Heart left ventricle (tissue), 16 donors: ENCODE data around the gene B3GAT1. TPM values are rescaled to one million over a fixed set of nuclear protein-coding genes. Genes with fewer than 3 reads are reported as not detected.

Experiments used
- ATAC-seq, 4 donors: fragments of 200-7000 bp; cut with Tn5 transposase; one replicate each; pipeline ENCODE4 v1.9.1; 2020 to 2022; ENCODE audit warnings: moderate library complexity in 4 of 4, mild to moderate bottlenecking in 3 of 4, moderate number of reproducible peaks in 1 of 4
- DNase-seq, 5 donors: peaks; one replicate each; pipeline ENCODE4 v3.0.0-alpha.2; 2020
- H3K27ac ChIP-seq, 12 donors: fragments of 200-600 bp; sonication (generic) in 4 of 12; one replicate each; pipeline versions ENCODE4 v1.5.0 to v1.8.0; 2016 to 2022; ENCODE audit warnings: mild to moderate bottlenecking in 2 of 12
- H3K27me3 ChIP-seq, 9 donors: fragments of 200-600 bp; sonication (generic) in 2 of 9; one replicate each; pipeline versions ENCODE4 v1.5.1 to v1.8.0; 2016 to 2022; ENCODE audit warnings: mild to moderate bottlenecking in 3 of 9
- H3K36me3 ChIP-seq, 9 donors: fragments of 200-600 bp; sonication (generic) in 2 of 9; one replicate each; pipeline versions ENCODE4 v1.5.0 to v1.8.0; 2018 to 2022; ENCODE audit warnings: mild to moderate bottlenecking in 2 of 9
- H3K4me1 ChIP-seq, 12 donors: fragments of 200-600 bp; sonication (generic) in 4 of 12; one replicate each; pipeline versions ENCODE4 v1.5.0 to v1.8.0; 2016 to 2022; ENCODE audit warnings: mild to moderate bottlenecking in 3 of 12
- H3K4me3 ChIP-seq, 12 donors: fragments of 200-600 bp; sonication (generic) in 4 of 12; one replicate each; pipeline versions ENCODE4 v1.5.0 to v1.8.0; 2017 to 2022; ENCODE audit warnings: mild to moderate bottlenecking in 9 of 12, moderate library complexity in 4 of 12
- H3K9me3 ChIP-seq, 12 donors: fragments of 200-600 bp; sonication (generic) in 4 of 12; one replicate each; pipeline versions ENCODE4 v1.5.0 to v1.8.0; 2016 to 2022; ENCODE audit warnings: mild to moderate bottlenecking in 1 of 12
- CTCF ChIP-seq, 12 donors: fragments of 200-600 bp; sonication (generic) in 4 of 12; IDR thresholded peaks; one replicate each; pipeline versions ENCODE4 v1.5.0 to v1.8.0; 2018 to 2022; ENCODE audit warnings: antibody characterized with exemption in 12 of 12, mild to moderate bottlenecking in 5 of 12
- POLR2A ChIP-seq, 2 donors: fragments of 450-650 bp; IDR thresholded peaks; one replicate each; pipeline ENCODE4 v1.6.1; 2017; ENCODE audit warnings: antibody characterized with exemption in 2 of 2, mild to moderate bottlenecking in 2 of 2, moderate library complexity in 2 of 2
- WGBS, 4 donors: extraction: QIAGEN DNeasy Blood & Tissue Kit in 2 of 4; methylation state at CpG; one replicate each; pipeline versions ENCODE4 v1.1.5 to v1.1.7; 2013 to 2018; 5-methylcytosine and 5-hydroxymethylcytosine counted together
- intact Hi-C, 10 donors: fragments of 100-400 bp; cut with DNase I; formaldehyde crosslinking; loops; one replicate each; pipeline versions ENCODE4 v1.11.1 to v1.14.2; 2022
- polyA plus RNA-seq, 2 donors: library from polyadenylated mRNA; stranded (reverse); fragments of 200-250 nt; gene quantifications; one replicate each; pipeline ENCODE4 v1.2.3, GENCODE V29; 2013
- total RNA-seq, 9 donors: library from RNA; depleted of rRNA in 2 of 9; stranded (reverse); fragments of >200 nt in 2 of 9; fragmentation: NEBNext Ultra II Directional in 3 of 9; extraction: Animal tissue kit (Norgen Biotek cat#: 25700) in 3 of 9; gene quantifications; one replicate each; pipeline versions ENCODE4 v1.1.0 to v1.2.4, GENCODE V29; 2016 to 2023
- donor health status: ischemic (EF 13 %, LVEDD 7.1; RV severe dilation, severe dysfunction).
- donor health status: healthy with polysubstance abuse.
- donor health status: DM: no; HTN: yes; CAD: no.
- donor health status: DM: no; HTN: no; CAD: no.
- donor health status: ischemic (EF 25% LVEDD 6.9; RV normal size, moderate dysfunction).
- donor health status: ischemic (EF 25% LVEDD 5.7; RV mildly dilated, moderate dysfunction).
- donor health status: healthy.
- donor health status: DM: yes; HTN: yes; CAD: no.
- donor health status: ischemic (EF 35%, LVEDD 5.7; RV mildly dilated, moderate dysfunction).
- donor health status: nonischemic (EF 11% LVEDD 7.7; RV severe dilation, severe dysfunction).
- donor health status: DM: yes; HTN: yes; CAD: no.
- donor health status: PGD.
- donor health status: ischemic (EF 29% LVEDD 5.4; RV normal size, mild dysfunction).
- donor health status: nonischemic (EF 23%, LVEDD 6.1; RV moderate dilation, normal function).

Gene B3GAT1
- total and polyA plus RNA-seq, 11 donors: 0.04 to 0.64 (median 0.09) TPM; not detected in 4

GRCh38 chr11:134443246-134443645 lies 31.2 kb upstream of the B3GAT1 start:
- Histone ChIP-seq H3K4me1 (no peaks in the 10 kb centered on the region), H3K27ac (no peak overlapping the region), H3K4me3 (no peak overlapping the region), H3K27me3 (peaks cover 0 to 20% (median 0%) of the 10 kb centered on the region in 9 donors), H3K9me3 (no peaks in the 10 kb centered on the region), H3K36me3 (no peaks in the 10 kb centered on the region)
- 68 to 73% (median 72%) methylated on average over 6 of the region's 6 CpGs for WGBS, 4 donors
- no peak for DNase-seq
- no peak for TF ChIP-seq CTCF (IDR thresholded peaks at IDR 0.05)
- TF ChIP-seq POLR2A (IDR thresholded peaks at IDR 0.05): no peak
- no peak for ATAC-seq
- intact Hi-C loops: no loop called here

- H3K36me3 ChIP-seq: no peaks in the 10 kb centered on the region
- DNase-seq (no peak), ATAC-seq (no peak)
- no peak overlapping the region for H3K27ac ChIP-seq
- no peaks in the 10 kb centered on the region for H3K9me3 ChIP-seq
- TF ChIP-seq POLR2A (IDR thresholded peaks at IDR 0.05) (no peak), CTCF (IDR thresholded peaks at IDR 0.05) (no peak)
- H3K4me1 ChIP-seq: no peaks in the 10 kb centered on the region
- 74 to 87% (median 79%) methylated on average over 3 to 10 of the region's 10 CpGs for WGBS, 4 donors
- intact Hi-C loops: no loop called here
- no peak overlapping the region for H3K4me3 ChIP-seq
- peaks cover 0 to 20% (median 0%) of the 10 kb centered on the region in 9 donors for H3K27me3 ChIP-seq
These were observed 30.2 kb upstream of the B3GAT1 start for GRCh38 chr11:134442246-134442645.

- no peaks in the 10 kb centered on the region for H3K9me3 ChIP-seq
- ATAC-seq (no peak), DNase-seq (no peak)
- intact Hi-C loops: no loop called here
- H3K36me3 ChIP-seq: no peaks in the 10 kb centered on the region
- 80 to 83% (median 81%) methylated on average over 4 of the region's 4 CpGs for WGBS, 4 donors
- no peak for TF ChIP-seq POLR2A (IDR thresholded peaks at IDR 0.05)
- no peak for TF ChIP-seq CTCF (IDR thresholded peaks at IDR 0.05)
- no peak overlapping the region for H3K27ac ChIP-seq
- peaks cover 0 to 20% (median 0%) of the 10 kb centered on the region in 9 donors for H3K27me3 ChIP-seq
- H3K4me1 ChIP-seq: no peaks in the 10 kb centered on the region
- no peak overlapping the region for H3K4me3 ChIP-seq
These were observed 29.7 kb upstream of the B3GAT1 start for GRCh38 chr11:134441706-134442105.

- Histone ChIP-seq H3K9me3 (no peaks in the 10 kb centered on the region), H3K27me3 (peaks cover 0 to 20% (median 0%) of the 10 kb centered on the region in 9 donors), H3K36me3 (no peaks in the 10 kb centered on the region), H3K27ac (no peak overlapping the region), H3K4me3 (no peak overlapping the region), H3K4me1 (no peaks in the 10 kb centered on the region)
- DNase-seq: no peak
- intact Hi-C loops: no loop called here
- no peak for ATAC-seq
- TF ChIP-seq POLR2A (IDR thresholded peaks at IDR 0.05) (no peak), CTCF (IDR thresholded peaks at IDR 0.05) (no peak)
- 52 to 66% (median 61%) methylated on average over 9 of the region's 9 CpGs for WGBS, 4 donors
These were observed 29.2 kb upstream of the B3GAT1 start for GRCh38 chr11:134441281-134441680.
